Measurements from ENCODE around the gene ERP44.

DNA sequence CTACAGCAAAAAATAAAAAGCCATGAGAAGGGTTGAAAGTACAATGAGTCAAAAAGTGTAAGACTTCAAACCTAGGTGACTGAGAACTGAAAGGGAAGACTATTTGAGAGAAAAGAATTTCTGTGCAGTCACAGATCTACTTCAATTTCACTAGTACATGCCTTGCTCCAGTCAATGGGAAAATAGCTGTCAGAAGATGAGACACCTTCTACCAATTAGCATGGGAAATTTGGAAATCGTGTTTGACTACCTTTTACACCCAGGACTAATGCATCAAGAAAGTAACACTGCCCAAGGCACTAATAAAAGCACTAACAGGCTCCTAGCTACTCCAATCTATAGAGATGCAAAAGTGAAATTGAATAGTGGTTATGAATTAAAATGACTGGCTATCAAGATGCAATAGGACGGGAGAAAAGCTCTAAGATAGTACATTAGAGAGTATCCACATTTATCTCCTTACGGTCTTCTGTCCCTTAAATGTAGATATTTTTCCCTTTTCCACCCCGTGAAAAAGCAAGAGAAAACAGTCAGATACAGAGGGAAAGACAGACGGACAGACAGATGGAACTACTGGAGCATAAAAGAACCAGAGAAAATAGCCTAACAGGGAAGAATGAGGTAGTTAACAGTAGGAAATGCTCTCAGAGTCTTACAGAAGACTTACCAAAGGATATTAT lies 15.2 kb downstream of the ERP44 start:
- no peak for TF ChIP-seq GATA2 (IDR thresholded peaks at IDR 0.05; ENCODE audit: low read depth, low read length)
- no peak for TF ChIP-seq GATA3 (IDR thresholded peaks at IDR 0.05; ENCODE audit: low read depth, low read length)
